ENCODE measurements around the gene RERE. TPM values are rescaled to one million over a fixed set of nuclear protein-coding genes. Genes with fewer than 3 reads are reported as not detected.
A peak's percentile ranks its signal among the peaks of the same experiment; 100 is the strongest.

The RERE gene
- total RNA-seq, 1 donor from 2014 or later = 134 TPM

DNA sequence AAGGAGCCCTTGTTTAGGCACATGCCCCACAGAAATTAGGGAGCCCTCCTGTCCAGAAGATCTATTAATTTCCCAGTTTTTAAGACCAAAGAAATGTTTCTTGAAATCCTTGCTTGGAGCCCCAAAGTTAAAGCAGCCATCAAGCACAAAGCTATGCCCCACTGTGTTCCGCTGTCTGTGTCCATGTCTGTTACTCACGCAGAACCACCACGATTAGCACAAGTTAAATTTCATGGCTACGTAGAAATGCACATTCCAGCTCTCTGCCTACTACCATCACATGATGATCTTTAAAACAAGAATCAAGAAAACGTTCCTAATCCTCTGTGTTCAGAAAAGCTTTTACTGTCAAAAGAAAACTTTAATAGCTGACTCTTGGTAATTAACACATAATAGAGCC, 238.5 kb downstream of the RERE start:
- intact Hi-C loops (cut with DNase I) = no loop called here
- ATAC-seq (no peak), DNase-seq (ENCODE audit: low spot score) (no peak)

GRCh38 chr1:8578132-8578877, 239.1 kb downstream of the RERE start:
- intact Hi-C loops (cut with DNase I) = no loop called here
- no peak for DNase-seq (ENCODE audit: low spot score)

GRCh38 chr1:8574985-8575384, 242.5 kb downstream of the RERE start:
- no peak for ATAC-seq
- DNase-seq (ENCODE audit: low spot score) = no peak
- intact Hi-C loops (cut with DNase I) = no loop called here

More at GRCh38 chr1:8578132-8578877, 239.1 kb downstream of the RERE start:
- ATAC-seq = no peak

- ATAC-seq = no peak
- intact Hi-C loops (cut with DNase I) = no loop called here
These were observed 245.3 kb downstream of the RERE start for GRCh38 chr1:8572106-8572505.

GRCh38 chr1:8571200-8571984, 246.0 kb downstream of the RERE start:
- DNase-seq (ENCODE audit: low spot score) (no peak), ATAC-seq (peak; percentile 81)
- intact Hi-C loops (cut with DNase I) = no loop called here

More at GRCh38 chr1:8572106-8572505, 245.3 kb downstream of the RERE start:
- DNase-seq (ENCODE audit: low spot score) = no peak

DNA sequence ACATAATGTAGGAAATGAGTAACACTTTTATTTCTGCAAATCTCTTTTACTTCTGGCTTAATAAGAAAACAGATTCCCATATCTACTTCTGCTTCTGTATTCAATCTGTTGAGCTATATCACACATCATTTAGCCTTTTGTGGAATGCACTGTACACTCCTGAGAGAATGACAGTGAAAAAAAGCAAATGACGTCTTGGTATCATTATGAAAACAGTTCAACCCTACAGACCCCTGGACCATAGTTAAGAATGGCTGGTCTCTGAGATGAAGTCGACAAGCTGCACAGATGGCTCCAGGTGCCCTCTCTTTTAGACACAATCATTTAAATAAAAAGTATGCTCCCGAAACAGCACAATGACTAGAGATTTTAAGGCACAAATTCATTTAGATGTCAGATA, 247.0 kb downstream of the RERE start:
- no peak for DNase-seq (ENCODE audit: low spot score)
- intact Hi-C loops (cut with DNase I) = no loop called here
- ATAC-seq = no peak

DNA sequence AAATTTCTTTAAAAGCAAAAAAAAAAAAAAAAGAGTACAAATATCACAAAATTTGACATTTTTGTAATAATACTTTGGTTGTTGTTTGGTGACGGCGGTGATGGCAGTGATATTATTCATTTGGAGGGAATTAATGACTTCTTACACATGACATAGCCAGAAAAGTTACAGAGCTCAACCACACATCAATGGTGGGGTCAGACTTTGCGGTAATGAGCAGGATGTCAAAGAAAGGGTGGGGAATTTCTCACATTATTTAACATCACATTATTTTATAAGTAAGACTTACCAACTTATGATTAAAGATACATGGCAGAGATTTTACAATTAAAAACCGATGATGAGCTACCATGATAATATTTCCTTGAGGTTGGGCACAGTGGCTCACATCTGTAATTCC, 248.2 kb downstream of the RERE start:
- DNase-seq (ENCODE audit: low spot score) = no peak
- ATAC-seq = no peak
- intact Hi-C loops (cut with DNase I) = no loop called here

DNA sequence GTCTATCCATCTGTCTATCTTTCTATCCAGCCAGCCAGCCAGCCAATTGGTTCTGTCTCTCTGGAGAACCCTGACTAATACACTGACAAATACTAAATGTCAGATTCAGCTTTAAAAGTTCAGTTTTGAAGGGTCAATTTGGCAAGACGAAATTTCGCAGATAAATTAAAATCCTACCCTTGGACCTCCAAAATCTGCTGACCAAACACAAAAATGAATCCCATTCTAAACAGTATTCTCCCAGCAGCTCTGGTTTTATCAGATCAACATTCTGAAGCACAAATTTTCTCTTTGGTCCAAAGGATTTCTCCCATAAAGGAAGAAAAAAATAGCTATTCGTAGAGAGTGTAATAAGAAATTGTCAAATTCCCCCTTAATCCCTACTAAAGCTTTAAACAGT, 248.6 kb downstream of the RERE start:
- intact Hi-C loops (cut with DNase I) = no loop called here
- DNase-seq (ENCODE audit: low spot score) (no peak), ATAC-seq (no peak)

DNA sequence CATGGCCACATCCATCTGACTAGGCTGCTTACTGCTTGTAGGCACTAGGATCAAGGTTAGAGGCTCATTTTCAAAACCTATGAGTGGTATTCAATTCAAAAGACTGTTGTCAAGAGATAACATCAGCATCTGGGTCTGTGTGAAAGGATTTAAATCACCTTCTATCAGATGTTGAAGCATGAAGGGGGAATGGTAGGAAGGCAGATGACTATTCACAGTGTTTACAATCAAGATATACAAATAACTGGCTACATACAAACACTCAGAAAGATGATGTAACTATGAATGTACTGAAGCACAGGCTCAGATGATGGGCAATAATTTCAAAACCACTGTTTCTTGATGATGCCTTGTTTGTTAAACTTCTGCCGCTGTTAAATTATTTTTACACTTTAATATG, 250.3 kb downstream of the RERE start:
- no peak for DNase-seq (ENCODE audit: low spot score)
- no peak for ATAC-seq
- intact Hi-C loops (cut with DNase I) = no loop called here

- ATAC-seq (no peak), DNase-seq (ENCODE audit: low spot score) (no peak)
- intact Hi-C loops (cut with DNase I) = no loop called here
These were observed 251.6 kb downstream of the RERE start for GRCh38 chr1:8565802-8566201.

DNA sequence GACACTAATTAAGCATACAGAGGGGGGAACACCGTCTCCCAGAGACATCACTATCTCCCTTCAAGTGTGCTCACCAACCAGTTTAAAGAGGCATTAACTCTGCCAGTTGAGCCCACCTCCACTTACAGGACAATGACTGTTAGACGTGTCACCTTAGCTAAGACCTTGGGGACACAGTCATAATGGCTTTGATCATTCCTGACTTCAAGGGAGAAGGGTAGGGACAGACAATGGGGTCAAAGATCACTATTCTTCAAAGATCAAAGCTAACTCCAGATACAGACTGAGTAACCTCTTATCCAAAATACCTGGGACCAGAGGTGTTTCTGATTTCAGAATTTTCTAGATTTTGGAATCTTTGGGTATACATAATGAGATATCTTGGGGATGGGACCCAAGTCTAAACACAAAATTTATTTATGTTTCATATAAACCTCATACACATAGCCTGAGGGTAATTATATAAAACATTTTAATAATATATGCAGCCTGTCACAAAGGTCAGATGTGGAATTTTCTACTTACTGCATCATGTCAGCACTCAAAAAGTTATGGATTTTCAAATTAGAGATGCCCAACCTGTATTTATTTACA, 253.4 kb downstream of the RERE start:
- ATAC-seq = no peak
- intact Hi-C loops (cut with DNase I) = no loop called here
- DNase-seq (ENCODE audit: low spot score) = no peak

DNA sequence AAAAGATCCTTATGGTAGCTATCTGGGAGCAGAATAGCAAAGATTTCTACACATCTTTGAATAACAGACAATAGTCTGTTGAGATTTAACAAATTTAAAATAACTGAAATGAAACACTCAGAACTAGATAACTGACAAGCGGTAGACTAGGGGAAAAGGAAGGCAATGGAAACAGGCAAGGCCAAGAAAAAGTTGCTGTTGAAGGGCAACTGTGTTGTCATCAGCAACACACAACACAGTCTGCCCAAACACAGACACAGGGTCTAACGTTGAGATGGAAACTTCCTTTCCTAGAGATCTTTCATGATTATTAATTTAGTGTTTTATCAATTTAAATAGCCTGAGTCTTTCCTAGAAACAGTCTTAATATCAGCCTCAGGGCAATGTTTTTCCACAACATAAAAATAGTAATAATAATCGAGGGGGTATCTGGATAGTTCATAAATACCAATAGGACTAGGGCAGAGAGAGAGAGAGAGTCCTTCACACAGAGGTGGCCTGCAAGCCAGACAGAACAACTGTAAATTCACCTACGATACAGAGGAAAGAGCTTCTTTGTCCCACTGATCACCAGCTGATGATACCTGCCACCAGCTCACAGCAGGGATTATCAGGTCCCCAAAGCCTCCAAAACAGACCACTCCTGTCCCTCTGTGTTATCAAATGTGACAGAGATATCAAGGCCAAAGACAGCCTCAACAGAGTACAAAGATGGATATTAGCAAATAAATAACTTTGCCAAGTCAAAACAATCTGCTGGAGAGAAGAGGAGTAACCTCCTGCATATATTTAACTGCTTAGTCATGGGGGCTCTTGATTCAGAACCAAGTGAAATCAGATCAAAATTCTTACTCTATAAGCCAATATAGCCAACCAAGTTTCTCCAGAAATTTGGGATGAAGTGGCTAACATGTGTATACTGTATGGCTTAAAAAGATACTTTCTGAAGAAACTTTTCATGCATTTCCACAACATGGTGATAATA, 254.3 kb downstream of the RERE start:
- intact Hi-C loops (cut with DNase I) = no loop called here
- ATAC-seq (no peak), DNase-seq (ENCODE audit: low spot score) (no peak)

DNA sequence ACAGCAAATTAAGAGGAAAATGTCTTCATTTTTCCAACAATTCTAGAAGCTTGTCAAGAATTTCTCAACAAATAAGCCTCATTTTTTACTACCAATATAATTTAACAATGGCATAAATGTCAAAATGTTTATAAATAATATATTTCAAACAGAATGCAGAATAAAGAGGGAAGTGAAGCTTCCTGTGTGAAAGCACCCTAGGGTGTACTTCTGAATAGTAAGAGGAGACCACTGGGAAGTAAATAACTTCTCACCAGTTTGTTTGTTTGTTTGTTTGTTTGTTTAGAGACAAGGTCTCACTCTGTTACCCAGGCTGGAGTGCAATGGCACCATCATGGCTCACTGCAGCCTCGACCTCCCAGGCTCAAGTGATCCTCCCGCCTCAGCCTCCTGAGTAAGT, 255.2 kb downstream of the RERE start:
- ATAC-seq (no peak), DNase-seq (ENCODE audit: low spot score) (no peak)
- intact Hi-C loops (cut with DNase I) = no loop called here

DNA sequence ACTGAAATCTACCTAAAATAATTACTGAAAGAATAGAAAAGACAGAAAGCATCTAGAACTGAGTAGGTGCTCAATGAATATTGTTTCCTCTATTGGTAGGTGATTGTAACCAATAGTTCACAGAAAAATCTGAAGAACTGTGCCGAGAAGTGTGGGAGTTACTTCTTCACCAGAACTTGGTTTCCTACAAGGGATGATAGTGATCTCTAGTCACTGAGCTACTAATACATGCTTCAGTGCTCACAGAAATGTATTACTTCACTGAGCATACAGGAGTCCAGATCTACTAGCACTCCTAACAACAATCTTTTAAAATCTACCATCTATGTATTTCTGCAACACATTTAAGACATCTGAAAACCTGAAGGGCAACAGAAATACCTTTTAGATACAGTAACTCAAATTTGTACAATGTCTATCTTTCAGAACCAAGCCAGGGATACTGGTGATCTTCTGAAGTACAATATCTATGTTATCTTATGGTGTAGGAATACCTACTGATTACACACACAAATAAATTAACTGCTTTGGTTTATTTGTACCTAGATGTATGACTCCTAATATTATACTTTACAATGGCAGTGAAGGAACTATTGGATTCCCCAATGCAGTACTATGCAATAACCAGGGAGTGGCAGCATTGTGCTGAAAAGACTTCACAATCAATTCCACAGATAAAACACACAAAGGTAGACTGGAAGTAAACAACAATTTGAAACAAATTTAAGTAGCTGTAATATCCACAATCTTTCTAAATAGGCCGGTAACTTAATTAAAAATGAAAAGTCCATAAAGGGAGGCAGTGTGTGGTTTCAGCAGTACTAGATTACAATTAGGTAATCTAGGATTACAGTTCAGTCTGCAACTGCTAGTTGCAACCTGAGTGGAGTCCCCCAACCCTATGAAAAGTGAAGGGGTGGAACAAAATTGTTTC, 256.6 kb downstream of the RERE start:
- peak; percentile 70 for ATAC-seq
- no peak for DNase-seq (ENCODE audit: low spot score)
- intact Hi-C loops (cut with DNase I) = no loop called here

GRCh38 chr1:8560035-8560434, 257.4 kb downstream of the RERE start:
- no peak for ATAC-seq
- intact Hi-C loops (cut with DNase I) = no loop called here
- DNase-seq (ENCODE audit: low spot score) = no peak

DNA sequence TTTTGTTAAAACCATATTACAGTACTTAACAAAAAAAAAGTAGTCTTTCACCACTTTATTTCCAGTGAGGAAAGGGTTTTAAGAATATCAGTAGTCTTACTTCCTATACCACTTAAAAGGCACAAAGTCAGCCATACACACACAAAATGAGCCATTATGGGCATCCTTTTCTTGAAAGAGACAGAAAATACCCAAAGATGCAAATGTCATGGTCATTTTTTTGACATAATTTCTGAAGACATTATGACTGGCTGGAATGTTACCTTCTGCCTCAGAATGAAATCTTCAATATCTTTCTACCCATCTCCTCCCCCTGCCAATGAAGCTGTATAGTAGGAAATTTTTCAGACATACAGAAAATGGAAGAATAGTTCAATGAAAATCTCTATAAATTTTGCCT, 261.9 kb downstream of the RERE start:
- intact Hi-C loops (cut with DNase I) = no loop called here
- ATAC-seq (no peak), DNase-seq (ENCODE audit: low spot score) (no peak)

DNA sequence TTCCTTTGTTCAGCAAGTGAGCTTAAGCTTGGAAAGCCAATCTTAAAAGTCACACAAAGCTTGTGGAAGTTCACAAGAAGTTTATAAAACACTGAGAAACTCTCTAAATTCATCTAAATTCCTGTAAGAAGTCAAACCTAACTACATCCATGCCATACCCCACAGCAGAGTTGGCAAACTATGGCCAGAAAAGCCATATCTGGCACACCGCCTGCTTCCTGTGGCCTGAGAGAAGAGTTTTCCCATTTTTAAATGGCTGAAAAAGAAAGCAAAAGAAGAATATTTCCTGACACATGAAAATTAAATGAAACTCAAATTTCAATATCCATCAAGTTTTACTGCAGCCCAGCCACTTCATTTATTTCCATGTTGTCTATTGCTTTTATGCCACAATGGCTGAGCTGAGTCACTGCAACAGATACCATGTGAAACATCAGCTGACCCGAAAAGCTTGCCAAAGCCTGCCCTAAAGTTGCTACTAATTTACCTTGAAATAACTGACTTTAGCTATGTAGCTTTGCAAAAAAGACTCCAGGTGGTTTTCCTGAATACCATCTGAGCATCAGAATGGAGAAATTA, 262.4 kb downstream of the RERE start:
- intact Hi-C loops (cut with DNase I) = no loop called here
- no peak for DNase-seq (ENCODE audit: low spot score)
- no peak for ATAC-seq
